Keratinocyte (primary cell): Measurements from ENCODE around the gene AHRR. TPM values are rescaled to one million over a fixed set of nuclear protein-coding genes. Genes with fewer than 3 reads are reported as not detected.
"Not testable (repeated sequence)": the region's sequence is repeated elsewhere in the genome, so short reads cannot be mapped to it uniquely, and the experiment has no call there.

Experiments
- DNase-seq: peaks from one replicate; pipeline ENCODE4 v3.0.0-alpha.2; 2011; ENCODE audit warnings: low read depth, missing footprints, low spot score
- FAIRE-seq: peaks from 2 replicates; lab custom pipeline; 2011; peaks lifted over from hg19 to GRCh38; lab: Jason Lieb, UNC
- H2AFZ ChIP-seq: 2 replicates; pipeline ENCODE4 v1.6.0; 2012; ENCODE audit warnings: low read length, control low read depth, inconsistent platforms; ENCODE audit not compliant: control insufficient read depth
- H3K27ac ChIP-seq: 2 replicates; pipeline ENCODE4 v1.5.1; 2011; ENCODE audit warnings: low read length; ENCODE audit not compliant: control insufficient read depth, insufficient read depth
- H3K27me3 ChIP-seq: 3 replicates; pipeline ENCODE4 v1.6.0; 2011; ENCODE audit warnings: low read length; ENCODE audit not compliant: control insufficient read depth, insufficient read depth; ENCODE audit errors: extremely low read depth
- H3K36me3 ChIP-seq, 2 experiments: 2 replicates in 1 of 2; 3 replicates in 1 of 2; pipeline ENCODE4 v1.5.1; 2011; ENCODE audit warnings: low read length in 2 of 2, mild to moderate bottlenecking in 1 of 2; ENCODE audit not compliant: control insufficient read depth in 2 of 2, insufficient read depth in 2 of 2; ENCODE audit errors: extremely low read depth in 1 of 2
- H3K4me1 ChIP-seq: 3 replicates; pipeline ENCODE4 v1.5.1; 2011; ENCODE audit warnings: low read length; ENCODE audit not compliant: control insufficient read depth, insufficient read depth; ENCODE audit errors: extremely low read depth
- H3K4me2 ChIP-seq: 3 replicates; pipeline ENCODE4 v1.6.0; 2011; ENCODE audit warnings: low read depth, low read length; ENCODE audit not compliant: control insufficient read depth, insufficient read depth; ENCODE audit errors: extremely low read depth
- H3K4me3 ChIP-seq, 3 experiments: fragments of 200-600 bp in 1 of 3; sonication (generic) in 1 of 3; 2 replicates in 2 of 3; 3 replicates in 1 of 3; pipeline ENCODE4 v1.5.1; 2011 to 2016; ENCODE audit warnings: low read length in 3 of 3, mild to moderate bottlenecking in 3 of 3, control low read depth in 2 of 3, inconsistent platforms in 1 of 3, low read depth in 1 of 3, mixed read lengths in 1 of 3, mixed run types in 1 of 3, moderate library complexity in 1 of 3; ENCODE audit not compliant: control insufficient read depth in 2 of 3, insufficient read depth in 2 of 3; ENCODE audit errors: extremely low read depth in 1 of 3
- H3K79me2 ChIP-seq: 2 replicates; pipeline ENCODE4 v1.6.0; 2012; ENCODE audit warnings: low read length; ENCODE audit not compliant: control insufficient read depth, insufficient read depth
- H3K9ac ChIP-seq: 3 replicates; pipeline ENCODE4 v1.6.0; 2011; ENCODE audit warnings: low read length; ENCODE audit not compliant: control insufficient read depth, insufficient read depth; ENCODE audit errors: extremely low read depth
- H3K9me1 ChIP-seq: 3 replicates; pipeline ENCODE4 v1.6.0; 2011; ENCODE audit warnings: low read length; ENCODE audit not compliant: control insufficient read depth, insufficient read depth; ENCODE audit errors: extremely low read depth
- H3K9me3 ChIP-seq: 2 replicates; pipeline ENCODE4 v1.5.1; 2012; ENCODE audit warnings: low read depth, low read length; ENCODE audit not compliant: control insufficient read depth
- H4K20me1 ChIP-seq: 3 replicates; pipeline ENCODE4 v1.6.0; 2011; ENCODE audit warnings: low read length; ENCODE audit not compliant: control insufficient read depth, insufficient read depth; ENCODE audit errors: extremely low read depth
- CTCF ChIP-seq, 3 experiments: IDR thresholded peaks in 1 of 3; conservative IDR thresholded peaks in 1 of 3; optimal IDR thresholded peaks in 1 of 3; 2 replicates in 2 of 3; 3 replicates in 1 of 3; pipeline versions ENCODE3 to v1.5.1; 2011; ENCODE audit warnings: low read length in 3 of 3, mild to moderate bottlenecking in 3 of 3, moderate library complexity in 2 of 3, control low read depth in 1 of 3, inconsistent platforms in 1 of 3; ENCODE audit not compliant: insufficient read depth in 2 of 3; ENCODE audit errors: extremely low read depth in 1 of 3
- EZH2 ChIP-seq: IDR thresholded peaks from one replicate; pipeline ENCODE4 v1.6.1; 2012; ENCODE audit warnings: inconsistent platforms, mild to moderate bottlenecking, low read length, moderate library complexity
- dilution Hi-C: fragments of 300-500 bp; cut with MboI; formaldehyde crosslinking; loops from one replicate; pipeline ENCODE4 v1.7.0; 2020; ENCODE audit warnings: low sequenced_read_pairs; ENCODE audit not compliant: extremely low pct_ligation_motif_present
- polyA plus RNA-seq, 5 experiments: library from polyadenylated mRNA; depleted of rRNA in 3 of 5; stranded (reverse) in 3 of 5; stranded (forward) in 1 of 5; unstranded in 1 of 5; fragments of >200 nt; gene quantifications; 1 replicate in 1 of 5; 2 replicates in 3 of 5; 3 replicates in 1 of 5; pipeline versions ENCODE4 v1.2.1 to v1.2.3, GENCODE V29; 2011 to 2012; ENCODE audit warnings: missing spikeins in 2 of 5, low read depth in 1 of 5, low replicate concordance in 1 of 5

Gene AHRR
- polyA plus RNA-seq, 1 donor (not counting 4 experiments of a cell fraction or from before 2014, with no cell fraction given): 0.24 TPM

GRCh38 chr5:411728-412127 lies 90.2 kb downstream of the AHRR start:
- no peak for TF ChIP-seq EZH2
- TF ChIP-seq CTCF (optimal IDR thresholded peaks at IDR 0.05 in 1 of 3, IDR thresholded peaks at IDR 0.05 in 1 of 3, conservative IDR thresholded peaks at IDR 0.05 in 1 of 3; ENCODE audit: extremely low read depth in 1 of 3, insufficient read depth in 2 of 3, low read length in 3 of 3): no peak
- dilution Hi-C loops: no loop called here
- Histone ChIP-seq H3K27me3 (no peaks in the 10 kb centered on the region), H2AFZ (no peak overlapping the region), H3K4me3 (no peak overlapping the region), H3K36me3 (no peaks in the 10 kb centered on the region), H3K9ac (no peak overlapping the region), H4K20me1 (no peaks in the 10 kb centered on the region), H3K4me2 (no peak overlapping the region), H3K79me2 (no peaks in the 10 kb centered on the region), H3K4me1 (peaks cover 16% of the 10 kb centered on the region), H3K27ac (no peak overlapping the region), H3K9me3 (no peaks in the 10 kb centered on the region), H3K9me1 (no peaks in the 10 kb centered on the region)
- no peak for DNase-seq
- FAIRE-seq: no peak

- H3K36me3 ChIP-seq, DNase-seq, H3K4me2 ChIP-seq, H3K9ac ChIP-seq, H3K4me3 ChIP-seq, H3K4me1 ChIP-seq, H3K27ac ChIP-seq, FAIRE-seq, H3K9me1 ChIP-seq, H2AFZ ChIP-seq, H3K27me3 ChIP-seq, H4K20me1 ChIP-seq, H3K9me3 ChIP-seq, dilution Hi-C loops, H3K79me2 ChIP-seq: not testable (repeated sequence)
These were observed 93.7 kb downstream of the AHRR start for GRCh38 chr5:414991-415927.
